Lung (tissue), 12 donors: Measurements from ENCODE around the gene ANKRD33B. TPM values are rescaled to one million over a fixed set of nuclear protein-coding genes. Genes with fewer than 3 reads are reported as not detected.

Experiments
- ATAC-seq: fragments of 200-7000 bp; cut with Tn5 transposase; one replicate; pipeline ENCODE4 v1.9.1; 2020; ENCODE audit warnings: moderate number of reproducible peaks; ENCODE audit not compliant: insufficient read depth, low FRiP score
- DNase-seq, 3 donors: peaks; one replicate each; pipeline ENCODE4 v3.0.0-alpha.2; 2013 to 2017
- H3K27ac ChIP-seq, 2 donors: one replicate each; pipeline ENCODE4 v1.5.1; 2013; ENCODE audit warnings: mild to moderate bottlenecking in 2 of 2, moderate library complexity in 2 of 2, control low read depth in 1 of 2, inconsistent platforms in 1 of 2, low read depth in 1 of 2, low read length in 1 of 2
- H3K27me3 ChIP-seq, 3 donors: one replicate each; pipeline ENCODE4 v1.5.1; 2013; ENCODE audit warnings: low read length in 2 of 3; ENCODE audit not compliant: control insufficient read depth in 3 of 3, insufficient read depth in 3 of 3
- H3K36me3 ChIP-seq, 4 donors: one replicate each; pipeline ENCODE4 v1.5.1; 2013; ENCODE audit warnings: low read length in 4 of 4, mild to moderate bottlenecking in 1 of 4, moderate library complexity in 1 of 4; ENCODE audit not compliant: control insufficient read depth in 4 of 4, insufficient read depth in 4 of 4
- H3K4me1 ChIP-seq, 5 donors: one replicate each; pipeline ENCODE4 v1.5.1; 2013; ENCODE audit warnings: low read length in 5 of 5, mild to moderate bottlenecking in 2 of 5, moderate library complexity in 1 of 5; ENCODE audit not compliant: control insufficient read depth in 5 of 5, insufficient read depth in 5 of 5
- H3K4me3 ChIP-seq: one replicate; pipeline ENCODE4 v1.5.1; 2013; ENCODE audit warnings: mild to moderate bottlenecking, control low read depth, moderate library complexity
- H3K9ac ChIP-seq, 2 donors: one replicate each; pipeline ENCODE4 v1.5.1; 2013; ENCODE audit warnings: low read length in 2 of 2, control low read depth in 1 of 2; ENCODE audit not compliant: insufficient read depth in 1 of 2
- H3K9me3 ChIP-seq, 4 donors: one replicate each; pipeline ENCODE4 v1.5.1; 2013; ENCODE audit warnings: low read length in 3 of 4, mild to moderate bottlenecking in 1 of 4, moderate library complexity in 1 of 4; ENCODE audit not compliant: control insufficient read depth in 4 of 4, insufficient read depth in 3 of 4
- CTCF ChIP-seq: IDR thresholded peaks from 2 replicates; pipeline ENCODE4 v1.5.1; 2012; ENCODE audit warnings: mild to moderate bottlenecking; ENCODE audit errors: control extremely low read depth, extremely low read depth
- WGBS, 2 donors: extraction: QIAGEN DNeasy Blood & Tissue Kit; methylation state at CpG; one replicate each; pipeline ENCODE4 v1.1.7; 2013; 5-methylcytosine and 5-hydroxymethylcytosine counted together
- polyA plus RNA-seq, 2 donors: library from polyadenylated mRNA; stranded (reverse); fragments of 200-250 nt; gene quantifications; one replicate each; pipeline ENCODE4 v1.2.1, GENCODE V29; 2013
- total RNA-seq, 2 donors: library from RNA; depleted of rRNA in 1 of 2; stranded (reverse); fragments of >200 nt in 1 of 2; gene quantifications; one replicate each; pipeline ENCODE4 v1.2.1, GENCODE V29; 2014 to 2021
- donor health status: control.
- donor health status: control.
- donor health status: Bipolar disorder and iron deficiency.
- donor health status: healthy.
- donor health status: DM: yes; HTN: yes; CAD: no.

The ANKRD33B gene
- total and polyA plus RNA-seq, 4 donors, result 1.0 to 6.3 (median 2.1) TPM

DNA sequence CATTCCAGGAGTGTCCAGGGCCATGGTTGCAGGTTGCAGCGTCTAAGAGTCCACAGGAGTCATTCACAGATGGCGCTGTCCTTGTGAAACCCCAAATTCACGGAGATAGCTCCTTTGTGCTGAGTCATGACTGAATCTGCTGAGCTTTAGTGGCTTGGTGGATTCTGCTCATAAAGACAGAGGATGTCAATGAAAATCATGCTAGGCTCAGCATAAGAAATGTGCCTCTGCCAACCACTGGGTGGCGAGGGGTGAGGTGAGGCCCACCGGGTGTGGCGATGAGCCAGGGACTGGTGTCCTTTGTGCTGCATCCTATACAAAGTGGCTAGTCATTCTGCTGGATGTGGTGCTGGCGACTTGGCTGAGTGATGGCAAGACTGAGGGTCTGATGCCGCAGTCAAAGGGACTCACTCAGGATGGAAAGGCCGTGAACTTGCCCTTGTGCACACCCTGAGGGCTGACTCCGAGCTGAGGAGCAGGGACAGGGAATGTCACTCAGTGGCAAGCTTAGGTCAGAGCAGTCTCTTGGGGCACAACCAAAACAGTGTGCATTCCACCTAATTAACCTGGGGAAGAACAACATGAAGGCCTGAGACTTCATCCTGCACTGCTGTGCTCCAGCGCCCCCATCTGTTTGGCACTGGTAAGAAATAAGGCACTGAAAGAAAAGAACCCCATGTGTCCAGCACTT is 125.7 kb downstream of the ANKRD33B start:
- 72 to 89% methylated on average over 11 of the region's 11 CpGs for WGBS, 2 donors
- peaks cover 0 to 9% (median 5%) of the 10 kb centered on the region in 4 donors for H3K36me3 ChIP-seq
- no peak overlapping the region for H3K4me3 ChIP-seq
- DNase-seq (no peak), ATAC-seq (no peak)
- no peak for TF ChIP-seq CTCF
- no peaks in the 10 kb centered on the region for H3K9me3 ChIP-seq
- H3K27ac ChIP-seq, result no peak overlapping the region
- H3K4me1 ChIP-seq, result no peaks in the 10 kb centered on the region
- H3K9ac ChIP-seq, result no peak overlapping the region
- H3K27me3 ChIP-seq, result no peaks in the 10 kb centered on the region

DNA sequence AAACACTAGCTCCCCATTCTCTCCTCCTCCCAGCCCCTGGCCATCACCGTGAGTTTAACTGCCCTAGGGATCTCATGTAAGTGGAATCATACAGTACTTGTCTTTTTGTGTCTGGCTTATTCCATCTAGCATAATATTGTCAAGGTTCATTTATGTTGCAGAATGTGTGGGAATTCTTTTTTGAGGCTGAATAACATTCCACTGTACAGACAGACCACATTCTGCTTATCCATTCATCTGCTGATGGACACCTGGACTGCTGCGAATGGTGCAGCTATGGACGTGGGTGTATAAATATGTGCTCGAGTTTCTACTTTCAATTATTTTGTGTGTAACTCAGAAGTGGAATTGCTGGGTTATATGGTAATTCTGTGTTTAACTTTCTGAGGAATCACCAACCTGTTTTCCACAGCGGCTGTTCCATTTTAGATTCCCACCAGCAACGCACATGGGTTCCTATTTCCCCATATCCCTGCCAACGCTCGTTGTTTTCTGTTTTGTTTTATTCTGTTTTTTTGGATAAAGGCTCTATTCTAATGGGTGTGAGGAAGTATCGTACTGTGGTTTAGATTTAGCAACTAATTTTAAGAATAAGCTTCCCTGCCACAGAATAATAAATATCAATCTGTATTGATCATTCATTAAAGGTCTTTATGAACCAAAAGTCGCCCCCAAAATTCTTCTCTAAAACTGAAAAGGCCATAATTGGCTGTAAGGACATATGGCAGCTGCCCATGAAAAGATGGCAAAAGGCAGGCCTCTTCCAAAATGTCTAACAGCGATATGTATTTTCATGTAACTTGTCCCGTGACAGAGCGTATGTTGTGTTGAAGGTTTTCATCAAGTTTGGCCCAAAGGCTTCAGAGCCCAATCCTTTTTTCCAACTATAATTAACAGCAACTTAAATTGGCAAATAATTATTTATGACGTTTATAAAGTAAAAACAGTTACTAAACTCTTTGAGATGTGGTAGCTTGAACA is 126.9 kb downstream of the ANKRD33B start:
- Histone ChIP-seq H3K9ac (no peak overlapping the region), H3K36me3 (peaks cover 0 to 9% (median 3%) of the 10 kb centered on the region in 4 donors), H3K27ac (no peak overlapping the region), H3K4me1 (peaks cover 0 to 4% (median 0%) of the 10 kb centered on the region in 5 donors), H3K9me3 (no peaks in the 10 kb centered on the region), H3K4me3 (no peak overlapping the region), H3K27me3 (no peaks in the 10 kb centered on the region)
- no peak for TF ChIP-seq CTCF
- ATAC-seq (no peak), DNase-seq (no peak)
- WGBS, 2 donors, result 94 to 95% methylated on average over 14 of the region's 14 CpGs

- Histone ChIP-seq H3K36me3 (peaks cover 0 to 9% (median 3%) of the 10 kb centered on the region in 4 donors), H3K27me3 (no peaks in the 10 kb centered on the region), H3K4me3 (no peak overlapping the region), H3K27ac (no peak overlapping the region), H3K9me3 (no peaks in the 10 kb centered on the region), H3K4me1 (peaks cover 0 to 4% (median 0%) of the 10 kb centered on the region in 5 donors), H3K9ac (no peak overlapping the region)
- TF ChIP-seq CTCF, result no peak
- no peak for ATAC-seq
- WGBS, 2 donors, result 89 to 95% methylated on average over 16 of the region's 16 CpGs
- no peak for DNase-seq
These were observed 128.2 kb downstream of the ANKRD33B start for GRCh38 chr5:10691826-10692785.
